ENCODE data around the gene RPS24.
"Not testable (repeated sequence)": the region's sequence is repeated elsewhere in the genome, so short reads cannot be mapped to it uniquely, and the experiment has no call there.

RPS24 gene

DNA sequence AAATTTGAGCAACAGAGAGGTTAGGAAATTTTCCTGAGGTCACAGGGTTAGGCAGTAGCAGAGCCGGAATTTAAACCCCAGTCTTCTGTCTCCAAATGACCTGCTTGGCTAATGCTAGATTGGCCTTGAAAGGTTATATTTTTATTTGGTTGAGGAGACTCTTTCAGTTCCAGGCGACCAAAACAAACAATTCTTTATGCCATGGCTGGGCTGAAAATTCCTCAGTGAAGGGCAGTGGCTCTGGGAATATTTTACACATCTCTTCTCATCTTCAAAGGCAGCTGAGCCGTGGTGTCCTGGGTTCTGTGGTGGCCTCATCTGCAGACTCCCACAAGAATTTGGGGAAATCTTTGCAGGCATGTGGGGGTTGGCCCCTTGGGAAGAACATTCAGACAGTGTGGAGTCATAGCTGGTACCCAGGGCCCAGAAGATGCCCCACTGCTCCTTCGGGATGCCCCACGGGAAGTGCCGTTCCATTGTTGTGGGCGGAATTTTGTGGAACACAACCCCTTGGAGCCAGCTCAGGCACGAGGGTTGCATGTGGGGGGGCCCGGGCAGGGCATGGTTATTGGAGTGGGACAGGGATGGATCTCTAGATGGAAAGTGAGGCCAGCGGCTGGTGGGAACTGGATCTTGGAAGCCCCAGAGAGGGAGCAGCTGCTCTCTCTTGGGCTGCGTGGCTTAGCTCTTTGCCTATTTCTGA, 33.2 kb downstream of the RPS24 start:
- H3K27me3 Mint-ChIP-seq: peaks cover 19% of the 10 kb centered on the region
- no peak overlapping the region for H3K27ac Mint-ChIP-seq (ENCODE audit: low read depth)
- ATAC-seq (replicated peaks; ENCODE audit: extremely low read depth, poor library complexity, severe bottlenecking): no peak
- H3K36me3 Mint-ChIP-seq (ENCODE audit: insufficient read depth): no peaks in the 10 kb centered on the region
- H3K4me3 Mint-ChIP-seq: no peak overlapping the region
- no peaks in the 10 kb centered on the region for H3K9me3 Mint-ChIP-seq
- DNase-seq (ENCODE audit: low spot score in 2 of 2): no peak
- H3K4me1 Mint-ChIP-seq: peaks cover 12% of the 10 kb centered on the region

DNA sequence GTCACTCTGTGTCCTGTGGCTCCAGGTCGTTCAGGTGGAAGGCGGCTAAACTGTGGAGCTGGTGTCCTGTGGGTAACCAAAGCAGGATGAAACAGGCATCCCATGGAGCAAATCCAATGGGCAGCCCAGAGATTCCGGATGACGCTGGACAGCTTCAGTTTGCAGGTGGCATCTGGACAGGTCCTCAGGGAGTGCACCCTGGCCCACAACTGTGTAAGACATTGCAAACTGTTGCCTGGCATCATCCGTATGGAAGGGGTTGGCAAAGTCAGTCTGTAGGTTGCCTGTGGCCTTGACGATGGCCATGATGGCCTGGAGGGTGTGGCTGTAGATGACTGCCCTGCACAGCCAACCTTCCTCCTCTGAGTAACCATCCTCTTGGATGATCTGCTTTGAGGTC, 35.5 kb downstream of the RPS24 start:
- H3K9me3 Mint-ChIP-seq: peaks cover 1% of the 10 kb centered on the region
- H3K27me3 Mint-ChIP-seq: peaks cover 8% of the 10 kb centered on the region
- H3K36me3 Mint-ChIP-seq (ENCODE audit: insufficient read depth): no peaks in the 10 kb centered on the region
- no peak overlapping the region for H3K27ac Mint-ChIP-seq (ENCODE audit: low read depth)
- no peaks in the 10 kb centered on the region for H3K4me1 Mint-ChIP-seq
- no peak overlapping the region for H3K4me3 Mint-ChIP-seq
- ATAC-seq (replicated peaks; ENCODE audit: extremely low read depth, poor library complexity, severe bottlenecking) (no peak), DNase-seq (ENCODE audit: low spot score in 2 of 2) (no peak)

DNA sequence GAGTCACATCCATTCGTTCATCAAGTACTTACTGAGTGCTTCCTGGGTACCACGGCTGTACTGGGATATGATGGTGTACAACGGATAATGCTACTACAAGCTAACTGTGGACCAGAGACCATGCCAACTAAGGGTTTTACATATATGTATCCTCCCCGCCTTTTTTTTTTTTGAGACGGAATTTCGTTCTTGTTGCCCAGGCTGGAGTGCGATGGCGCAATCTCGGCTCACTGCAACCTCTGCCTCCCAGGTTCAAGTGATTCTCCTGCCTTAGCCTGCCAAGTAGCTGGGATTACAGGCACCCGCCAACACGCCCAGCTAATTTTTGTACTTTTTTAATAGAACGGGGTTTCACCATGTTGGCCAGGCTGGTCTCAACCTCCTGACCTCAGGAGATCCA, 36.4 kb downstream of the RPS24 start:
- not testable (repeated sequence) for H3K4me3 Mint-ChIP-seq; H3K4me1 Mint-ChIP-seq; H3K27ac Mint-ChIP-seq (ENCODE audit: low read depth); H3K9me3 Mint-ChIP-seq; ATAC-seq (replicated peaks; ENCODE audit: extremely low read depth, poor library complexity, severe bottlenecking); DNase-seq (ENCODE audit: low spot score in 2 of 2); H3K36me3 Mint-ChIP-seq (ENCODE audit: insufficient read depth); H3K27me3 Mint-ChIP-seq

DNA sequence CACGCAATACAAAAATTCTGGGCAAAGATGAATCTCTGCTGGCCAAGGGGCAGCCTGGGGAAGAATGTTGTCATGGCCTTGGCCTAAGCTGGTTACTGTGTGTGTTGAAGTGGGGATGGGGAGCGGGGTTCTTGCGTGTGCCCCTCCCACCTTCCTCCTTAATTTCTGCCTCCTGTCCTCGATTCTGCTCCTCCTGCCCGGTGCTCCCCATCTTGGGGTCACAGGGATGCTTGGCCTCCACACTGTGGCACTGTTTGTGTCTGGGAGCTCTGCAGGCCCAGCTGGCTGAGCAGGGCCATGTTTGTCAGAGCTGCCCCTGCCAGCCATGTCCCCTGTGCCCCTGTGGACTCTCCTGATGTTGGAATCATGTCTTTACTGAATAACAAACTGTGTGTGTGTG, 37.1 kb downstream of the RPS24 start:
- no peaks in the 10 kb centered on the region for H3K4me1 Mint-ChIP-seq
- no peak for ATAC-seq (replicated peaks; ENCODE audit: extremely low read depth, poor library complexity, severe bottlenecking)
- no peak overlapping the region for H3K27ac Mint-ChIP-seq (ENCODE audit: low read depth)
- no peaks in the 10 kb centered on the region for H3K36me3 Mint-ChIP-seq (ENCODE audit: insufficient read depth)
- no peak for DNase-seq (ENCODE audit: low spot score in 2 of 2)
- H3K9me3 Mint-ChIP-seq: peaks cover 4% of the 10 kb centered on the region
- no peak overlapping the region for H3K4me3 Mint-ChIP-seq
- H3K27me3 Mint-ChIP-seq: peaks cover 8% of the 10 kb centered on the region

DNA sequence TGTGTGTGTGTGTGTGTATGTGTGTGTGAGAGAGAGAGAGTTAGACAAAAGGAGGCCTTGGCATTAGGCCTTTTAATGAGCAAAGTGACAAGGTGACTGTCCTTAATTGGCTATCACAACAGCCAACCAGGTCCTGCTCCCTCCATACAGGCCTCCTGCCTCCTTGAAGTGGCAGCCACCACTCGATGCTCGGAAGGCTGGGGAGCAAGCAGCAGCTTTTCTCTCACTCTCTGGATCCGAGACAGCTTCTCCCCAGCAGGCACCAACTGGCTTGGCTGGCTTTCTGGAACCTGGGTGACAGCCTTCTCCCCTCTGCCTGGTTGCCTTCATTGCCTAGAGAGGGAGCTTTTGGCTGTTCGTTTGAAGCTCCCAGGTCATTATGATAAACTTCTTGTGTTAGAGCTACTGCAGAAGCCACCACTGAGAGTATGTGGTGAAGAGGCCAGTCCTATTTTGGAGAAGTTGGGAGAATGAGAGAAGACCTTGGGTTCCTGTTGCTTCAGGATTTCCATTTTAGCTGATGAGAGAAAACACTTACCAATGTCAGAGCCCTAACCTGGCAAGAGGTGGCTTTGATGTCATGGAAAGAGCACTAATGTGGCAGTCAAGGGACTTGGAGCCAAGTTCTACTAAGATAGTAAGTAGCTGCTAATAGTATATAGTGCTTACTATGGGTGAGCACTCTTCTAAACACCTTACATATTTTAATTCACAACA, 37.6 kb downstream of the RPS24 start:
- Mint-ChIP-seq H3K4me3 (no peak overlapping the region), H3K4me1 (no peaks in the 10 kb centered on the region), H3K9me3 (peaks cover 4% of the 10 kb centered on the region), H3K36me3 (ENCODE audit: insufficient read depth) (no peaks in the 10 kb centered on the region), H3K27me3 (peaks cover 8% of the 10 kb centered on the region), H3K27ac (ENCODE audit: low read depth) (no peak overlapping the region)
- DNase-seq (ENCODE audit: low spot score in 2 of 2) (no peak), ATAC-seq (replicated peaks; ENCODE audit: extremely low read depth, poor library complexity, severe bottlenecking) (no peak)

DNA sequence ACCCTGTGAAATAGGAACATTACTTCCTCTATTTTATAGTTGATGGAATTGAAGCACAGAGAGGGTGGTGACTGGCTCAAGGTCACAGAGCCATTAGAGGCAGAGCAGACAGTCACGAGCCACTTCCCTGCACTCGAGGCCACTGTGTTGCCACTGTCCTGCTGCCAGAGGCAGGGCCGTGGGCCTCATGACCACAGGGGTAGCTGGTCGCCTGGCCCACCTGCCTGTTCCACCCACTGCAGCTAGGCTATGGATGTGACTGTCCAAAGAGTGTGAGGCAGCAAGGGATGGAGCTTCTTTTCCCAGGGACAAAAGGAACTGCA, 38.2 kb downstream of the RPS24 start:
- H3K27ac Mint-ChIP-seq (ENCODE audit: low read depth): no peak overlapping the region
- no peaks in the 10 kb centered on the region for H3K36me3 Mint-ChIP-seq (ENCODE audit: insufficient read depth)
- ATAC-seq (replicated peaks; ENCODE audit: extremely low read depth, poor library complexity, severe bottlenecking) (no peak), DNase-seq (ENCODE audit: low spot score in 2 of 2) (no peak)
- H3K27me3 Mint-ChIP-seq: peaks cover 5% of the 10 kb centered on the region
- H3K9me3 Mint-ChIP-seq: peaks cover 4% of the 10 kb centered on the region
- no peak overlapping the region for H3K4me3 Mint-ChIP-seq
- H3K4me1 Mint-ChIP-seq: no peaks in the 10 kb centered on the region

DNA sequence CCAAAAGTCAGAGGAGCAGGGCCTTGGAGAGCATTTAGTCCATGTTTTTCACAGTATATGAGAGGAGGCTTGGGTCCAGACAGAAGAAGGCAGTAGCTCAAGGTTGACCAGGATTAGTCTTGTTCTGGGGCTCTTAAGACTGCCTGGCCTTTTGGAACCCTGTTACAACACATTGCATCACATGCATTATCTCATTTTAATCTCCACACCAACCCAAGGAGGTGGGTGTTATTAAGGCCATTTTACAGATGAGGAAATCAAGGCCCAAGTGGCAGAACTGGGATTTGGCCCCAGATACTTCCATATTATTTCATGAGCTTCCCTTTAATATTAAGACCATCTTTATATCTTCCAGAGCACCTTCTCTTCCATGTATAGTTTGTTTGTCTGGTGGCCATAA, 38.8 kb downstream of the RPS24 start:
- Mint-ChIP-seq H3K4me1 (no peaks in the 10 kb centered on the region), H3K27me3 (no peaks in the 10 kb centered on the region), H3K4me3 (no peak overlapping the region), H3K27ac (ENCODE audit: low read depth) (no peak overlapping the region), H3K9me3 (peaks cover 4% of the 10 kb centered on the region), H3K36me3 (ENCODE audit: insufficient read depth) (peaks cover 2% of the 10 kb centered on the region)
- ATAC-seq (replicated peaks; ENCODE audit: extremely low read depth, poor library complexity, severe bottlenecking) (no peak), DNase-seq (ENCODE audit: low spot score in 2 of 2) (no peak)

DNA sequence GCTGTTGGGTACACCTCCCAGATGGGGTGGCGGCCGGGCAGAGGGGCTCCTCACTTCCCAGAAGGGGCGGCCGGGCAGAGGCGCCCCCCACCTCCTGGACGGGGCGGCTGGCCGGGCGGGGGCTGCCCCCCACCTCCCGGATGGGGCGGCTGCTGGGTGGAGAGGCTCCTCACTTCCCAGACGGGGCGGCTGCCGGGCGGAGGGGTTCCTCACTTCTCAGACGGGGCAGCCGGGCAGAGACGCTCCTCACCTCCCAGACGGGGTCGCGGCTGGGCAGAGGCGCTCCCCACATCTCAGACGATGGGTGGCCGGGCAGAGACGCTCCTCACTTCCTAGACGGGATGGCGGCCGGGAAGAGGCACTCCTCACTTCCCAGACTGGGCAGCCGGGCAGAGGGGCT, 42.1 kb downstream of the RPS24 start:
- not testable (repeated sequence) for H3K27ac Mint-ChIP-seq (ENCODE audit: low read depth); H3K4me3 Mint-ChIP-seq; H3K36me3 Mint-ChIP-seq (ENCODE audit: insufficient read depth); DNase-seq (ENCODE audit: low spot score in 2 of 2); H3K9me3 Mint-ChIP-seq; H3K4me1 Mint-ChIP-seq; ATAC-seq (replicated peaks; ENCODE audit: extremely low read depth, poor library complexity, severe bottlenecking); H3K27me3 Mint-ChIP-seq

DNA sequence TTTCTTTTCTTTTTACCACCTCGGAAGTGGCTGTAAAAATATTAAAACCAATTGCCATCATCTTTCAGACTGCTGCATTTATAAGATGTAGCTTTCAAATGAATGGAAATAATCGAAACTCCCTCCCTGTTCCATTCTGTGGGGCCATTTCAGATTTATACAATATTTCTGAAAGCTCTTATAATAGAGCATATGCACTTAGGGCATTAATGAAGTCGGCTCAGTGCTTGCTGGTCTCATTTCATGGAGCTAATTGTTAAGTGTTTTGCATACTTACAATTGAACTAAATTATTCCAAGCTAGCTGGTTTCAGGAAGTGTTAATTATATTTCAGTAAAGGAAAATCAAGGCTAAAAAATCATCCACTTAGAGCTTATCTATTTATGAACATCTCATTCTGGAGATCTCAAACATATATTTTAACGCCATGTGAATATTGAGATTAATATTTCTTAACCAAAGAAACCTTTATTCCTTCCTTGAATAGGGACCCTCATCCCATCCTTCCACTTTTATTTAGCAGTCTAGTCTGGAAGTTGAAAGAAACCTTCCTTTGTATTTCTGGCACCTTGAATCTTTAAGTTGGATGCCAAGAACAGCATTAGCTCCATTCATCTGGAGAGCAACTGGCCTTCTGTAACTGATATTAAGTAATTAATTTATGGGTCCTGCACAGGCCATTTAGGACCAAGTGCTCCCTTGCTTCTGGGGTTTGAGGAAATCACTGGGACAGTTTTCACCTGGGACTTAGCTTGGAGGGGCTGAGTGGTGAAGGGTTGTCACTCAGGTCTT, 45.1 kb downstream of the RPS24 start:
- peaks cover 34% of the 10 kb centered on the region for H3K27me3 Mint-ChIP-seq
- H3K27ac Mint-ChIP-seq (ENCODE audit: low read depth): no peak overlapping the region
- no peak for DNase-seq (ENCODE audit: low spot score in 2 of 2)
- ATAC-seq (replicated peaks; ENCODE audit: extremely low read depth, poor library complexity, severe bottlenecking): no peak
- H3K4me1 Mint-ChIP-seq: no peaks in the 10 kb centered on the region
- H3K36me3 Mint-ChIP-seq (ENCODE audit: insufficient read depth): peaks cover 4% of the 10 kb centered on the region
- H3K9me3 Mint-ChIP-seq: peaks cover 4% of the 10 kb centered on the region
- H3K4me3 Mint-ChIP-seq: no peak overlapping the region

DNA sequence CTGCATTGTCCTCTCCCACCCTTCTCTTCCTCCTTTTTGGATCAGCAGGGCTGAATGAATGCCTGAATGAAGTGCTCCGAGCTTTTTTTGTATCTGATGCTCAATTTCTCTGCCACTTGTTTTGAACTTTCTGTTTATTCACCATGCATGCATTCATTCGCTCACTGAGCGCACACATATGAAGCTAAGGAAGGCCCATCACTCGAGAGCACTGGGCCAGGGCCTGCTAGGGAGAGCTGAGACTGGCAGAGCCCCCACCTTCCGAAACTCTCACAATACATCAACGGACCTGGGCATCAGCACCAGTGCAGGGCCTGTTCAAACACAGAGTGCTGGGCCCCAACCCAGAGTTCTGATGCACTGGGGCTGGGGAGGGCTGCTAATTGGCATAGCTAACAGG, 45.7 kb downstream of the RPS24 start:
- ATAC-seq (replicated peaks; ENCODE audit: extremely low read depth, poor library complexity, severe bottlenecking) (no peak), DNase-seq (ENCODE audit: low spot score in 2 of 2) (no peak)
- Mint-ChIP-seq H3K4me3 (no peak overlapping the region), H3K27ac (ENCODE audit: low read depth) (no peak overlapping the region), H3K9me3 (peaks cover under 1% of the 10 kb centered on the region), H3K4me1 (no peaks in the 10 kb centered on the region), H3K27me3 (peaks cover 41% of the 10 kb centered on the region), H3K36me3 (ENCODE audit: insufficient read depth) (peaks cover 4% of the 10 kb centered on the region)

DNA sequence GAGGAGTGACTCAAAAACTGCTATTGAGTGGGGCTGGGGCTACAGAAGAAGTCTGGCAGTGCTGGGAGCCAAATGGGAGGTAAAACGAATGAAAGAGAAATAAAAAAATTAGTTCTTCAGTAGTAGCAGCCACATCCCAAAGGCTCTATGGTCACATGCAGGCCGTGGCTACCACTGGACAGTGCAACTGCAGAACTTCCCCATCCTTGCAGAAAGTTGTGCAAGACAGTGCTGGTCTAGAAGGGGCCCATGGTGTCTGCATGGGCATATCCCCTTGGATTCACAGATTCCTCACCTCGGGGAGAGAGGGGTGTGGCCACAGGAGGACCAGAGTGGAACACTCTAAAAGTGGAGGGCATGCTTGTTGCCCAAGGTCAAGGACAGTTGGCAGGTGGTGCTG, 47.6 kb downstream of the RPS24 start:
- DNase-seq (ENCODE audit: low spot score in 2 of 2) (no peak), ATAC-seq (replicated peaks; ENCODE audit: extremely low read depth, poor library complexity, severe bottlenecking) (no peak)
- H3K4me3 Mint-ChIP-seq: no peak overlapping the region
- no peak overlapping the region for H3K27ac Mint-ChIP-seq (ENCODE audit: low read depth)
- no peaks in the 10 kb centered on the region for H3K4me1 Mint-ChIP-seq
- peaks cover 4% of the 10 kb centered on the region for H3K36me3 Mint-ChIP-seq (ENCODE audit: insufficient read depth)
- H3K9me3 Mint-ChIP-seq: no peaks in the 10 kb centered on the region
- H3K27me3 Mint-ChIP-seq: peaks cover 55% of the 10 kb centered on the region

DNA sequence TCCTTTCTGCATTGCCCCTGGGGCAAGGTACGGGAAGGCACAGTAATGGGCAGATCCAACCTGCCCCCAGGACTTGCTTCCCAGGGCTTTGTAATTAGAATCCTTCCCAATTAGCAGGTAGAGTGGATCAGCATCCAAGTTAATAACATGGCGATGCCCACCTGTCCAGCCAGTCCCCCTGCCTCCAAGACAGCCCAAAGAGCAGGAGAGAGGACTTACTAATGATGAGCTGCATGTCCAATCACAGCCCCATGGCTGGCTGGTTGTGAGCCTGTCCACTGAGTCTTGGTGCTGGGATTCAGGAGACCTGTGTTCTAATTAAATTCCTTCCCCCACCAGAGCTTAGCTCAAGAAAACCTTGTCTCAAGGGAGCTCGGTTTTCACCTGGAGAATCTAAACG, 49.0 kb downstream of the RPS24 start:
- H3K27ac Mint-ChIP-seq (ENCODE audit: low read depth): no peak overlapping the region
- H3K36me3 Mint-ChIP-seq (ENCODE audit: insufficient read depth): peaks cover 1% of the 10 kb centered on the region
- no peaks in the 10 kb centered on the region for H3K4me1 Mint-ChIP-seq
- DNase-seq (ENCODE audit: low spot score in 2 of 2) (no peak), ATAC-seq (replicated peaks; ENCODE audit: extremely low read depth, poor library complexity, severe bottlenecking) (no peak)
- H3K4me3 Mint-ChIP-seq: no peak overlapping the region
- H3K9me3 Mint-ChIP-seq: no peaks in the 10 kb centered on the region
- peaks cover 59% of the 10 kb centered on the region for H3K27me3 Mint-ChIP-seq
